DMS 273 (cell line): Measurements from ENCODE around the gene TMEM74B.
A peak's percentile ranks its signal among the peaks of the same experiment; 100 is the strongest.
"Not testable (repeated sequence)": the region's sequence is repeated elsewhere in the genome, so short reads cannot be mapped to it uniquely, and the experiment has no call there.

Experiments used
- DNase-seq: peaks from one replicate; lab custom pipeline; 2025; ENCODE audit not compliant: unreplicated experiment; lab: John Stamatoyannopoulos, UW

Gene TMEM74B

DNA sequence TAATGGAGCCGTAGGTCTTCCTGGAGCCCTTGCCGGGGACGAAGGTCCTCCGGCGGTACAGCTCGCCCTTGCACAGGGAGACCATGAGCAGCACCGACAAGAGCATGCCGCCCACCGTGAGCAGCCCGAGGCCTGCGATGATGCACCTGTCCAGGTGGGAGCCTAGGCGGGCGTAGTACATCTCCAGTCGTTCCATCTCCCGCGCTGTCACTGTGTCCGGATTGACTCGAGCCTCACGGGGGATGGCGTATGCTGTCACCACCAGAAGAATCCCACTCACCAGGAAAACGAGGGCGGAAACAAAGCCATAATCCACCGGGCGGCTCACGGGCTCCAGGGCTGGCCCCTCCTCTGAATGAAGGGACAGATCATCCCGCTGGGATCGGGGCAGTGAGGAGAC lies 3.8 kb downstream of the TMEM74B start:
- DNase-seq = no peak

DNA sequence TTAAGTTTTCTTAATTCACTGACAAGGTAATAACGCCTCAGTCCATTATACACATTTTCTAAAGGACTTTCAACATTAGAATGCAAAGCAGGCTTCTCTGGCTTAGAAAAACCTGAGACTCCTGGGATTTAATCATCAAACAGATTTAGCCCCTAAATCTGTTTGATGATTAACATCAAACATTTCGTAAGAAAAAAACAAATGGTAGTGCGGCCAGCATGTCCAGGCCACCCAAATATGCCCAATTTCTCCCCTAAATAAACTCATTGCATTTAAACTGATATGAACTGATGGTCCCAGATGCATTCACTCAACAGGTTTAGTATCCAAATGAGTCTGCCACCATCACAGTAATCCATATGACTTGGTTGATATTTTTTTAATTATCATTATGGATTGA lies 6.2 kb downstream of the TMEM74B start:
- DNase-seq = no peak

DNA sequence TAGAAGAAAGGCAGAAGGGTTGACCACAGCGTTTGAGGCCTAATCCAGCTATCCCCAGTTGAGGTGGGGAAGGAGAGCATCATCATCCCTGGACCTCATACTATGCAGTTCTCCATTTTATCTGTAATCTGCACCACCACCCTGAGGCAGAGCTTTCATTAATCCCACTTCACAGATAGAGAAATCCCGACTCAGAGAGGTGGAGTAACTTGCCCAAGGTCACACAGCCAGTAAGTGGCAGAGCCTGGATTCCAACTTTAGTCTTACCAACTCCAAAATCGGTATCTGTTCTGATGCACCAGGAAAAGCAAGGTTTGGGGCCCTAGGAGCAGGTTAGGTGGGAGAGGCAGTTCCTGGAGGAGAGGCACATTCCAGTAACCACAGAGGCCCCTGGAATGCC lies 6.7 kb downstream of the TMEM74B start:
- no peak for DNase-seq

DNA sequence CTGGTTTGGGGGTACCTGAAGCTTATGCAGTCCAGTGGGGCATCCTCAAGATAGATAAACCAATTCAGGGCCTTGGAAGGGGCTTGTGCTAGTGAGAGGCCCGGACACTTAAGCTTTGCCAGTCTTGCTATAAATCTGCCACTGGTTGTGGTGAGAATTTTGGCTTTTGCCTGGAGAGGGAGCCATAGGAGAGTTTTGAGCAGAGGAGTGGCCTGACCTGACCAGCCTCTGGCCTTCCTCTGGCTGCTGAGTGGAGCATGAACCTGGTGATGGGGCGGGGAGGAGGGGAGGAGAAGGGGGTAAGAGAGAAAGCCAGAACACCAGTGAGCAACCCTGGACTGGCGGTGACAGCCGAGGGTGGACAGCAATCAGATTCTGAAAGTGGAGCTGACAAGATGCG lies 7.1 kb downstream of the TMEM74B start:
- DNase-seq = peak; percentile 36

DNA sequence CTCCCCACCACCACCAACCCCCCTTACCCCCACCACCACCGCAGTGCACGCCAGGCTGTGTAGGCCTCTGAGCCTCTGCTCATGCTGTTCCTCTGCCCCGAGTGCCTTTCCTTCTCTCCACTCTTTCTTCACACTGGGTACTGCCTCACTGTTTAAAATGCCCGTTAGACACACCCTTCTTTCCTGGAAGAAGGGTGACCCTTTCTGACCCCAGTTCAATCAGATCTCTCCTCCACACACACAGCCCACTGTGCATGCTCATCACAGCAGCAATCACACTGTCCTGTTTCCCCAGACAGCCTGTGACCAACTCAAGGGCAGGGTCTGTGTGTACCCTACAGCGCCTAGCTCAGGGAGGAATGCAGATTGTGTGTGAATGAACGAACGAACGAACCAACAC lies 10.0 kb downstream of the TMEM74B start:
- no peak for DNase-seq

DNA sequence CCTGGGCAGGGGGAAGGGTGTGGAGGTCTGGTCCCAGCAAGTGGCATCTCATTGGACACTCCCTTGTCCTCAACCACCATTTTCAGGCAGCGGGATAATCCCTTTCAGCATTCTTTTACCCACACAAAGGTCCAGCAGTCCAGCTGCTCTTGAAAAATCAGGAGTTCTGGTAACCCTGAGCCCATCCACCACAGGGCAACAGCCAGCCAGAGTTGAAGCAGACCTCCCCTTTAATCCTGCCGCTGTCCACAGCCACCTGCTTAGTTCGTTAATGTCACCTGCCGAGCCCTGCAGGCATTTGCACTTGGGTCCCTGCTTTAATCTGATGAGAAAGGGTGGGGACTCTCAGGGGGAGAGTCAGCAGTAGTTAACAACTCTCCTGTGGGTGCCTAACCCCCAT lies 11.1 kb downstream of the TMEM74B start:
- DNase-seq = no peak

DNA sequence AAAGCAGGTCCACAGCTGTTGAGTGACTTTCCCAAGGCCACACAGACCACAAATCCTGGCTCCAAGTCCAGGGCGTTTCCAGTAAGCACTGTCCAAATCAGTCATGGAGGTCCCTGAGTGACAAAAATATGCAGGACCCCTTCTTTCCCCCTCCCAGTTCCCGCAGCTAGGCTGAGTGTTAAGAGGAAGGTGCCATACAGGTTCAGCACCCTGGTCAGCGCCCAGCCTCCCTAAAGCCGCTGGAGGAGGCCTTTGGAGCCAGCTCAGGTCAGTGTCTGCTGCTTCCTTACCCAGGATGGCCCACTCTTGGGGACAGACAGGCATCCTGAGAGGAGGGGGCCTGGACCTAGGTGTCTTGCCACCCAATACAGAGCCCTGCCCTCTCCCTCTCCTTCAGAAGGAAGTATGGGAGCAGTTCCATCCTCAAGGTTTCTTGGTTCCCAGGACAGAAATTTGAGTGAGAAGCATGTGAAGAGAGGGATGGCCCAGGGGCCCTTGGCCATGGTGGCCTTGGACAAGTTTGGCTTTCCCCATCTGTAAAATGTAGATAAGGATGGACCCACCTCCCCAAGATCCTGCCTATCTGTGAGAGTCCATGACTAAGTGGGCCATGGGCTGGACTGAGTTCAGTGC lies 13.2 kb downstream of the TMEM74B start:
- peak; percentile 24 for DNase-seq

DNA sequence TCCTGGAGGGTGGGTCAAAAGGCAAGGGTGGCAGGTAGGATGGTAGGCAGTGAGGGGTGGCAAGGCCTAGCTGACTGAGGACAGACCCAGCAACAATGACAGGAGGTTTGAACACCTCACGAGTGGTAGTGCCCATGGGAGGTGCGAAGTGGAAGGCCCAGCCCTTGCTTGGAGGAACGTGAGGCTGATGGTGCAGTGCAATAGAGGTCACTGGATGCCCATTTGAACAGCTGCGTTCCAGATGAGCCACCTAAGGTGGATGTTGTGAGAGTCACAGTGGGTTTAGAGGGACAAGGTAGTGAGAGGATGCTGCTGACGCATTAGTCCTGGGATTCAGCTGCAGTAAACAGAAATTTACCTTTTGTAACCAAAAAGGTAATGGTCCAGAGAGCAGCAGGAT lies 15.6 kb downstream of the TMEM74B start:
- no peak for DNase-seq

DNA sequence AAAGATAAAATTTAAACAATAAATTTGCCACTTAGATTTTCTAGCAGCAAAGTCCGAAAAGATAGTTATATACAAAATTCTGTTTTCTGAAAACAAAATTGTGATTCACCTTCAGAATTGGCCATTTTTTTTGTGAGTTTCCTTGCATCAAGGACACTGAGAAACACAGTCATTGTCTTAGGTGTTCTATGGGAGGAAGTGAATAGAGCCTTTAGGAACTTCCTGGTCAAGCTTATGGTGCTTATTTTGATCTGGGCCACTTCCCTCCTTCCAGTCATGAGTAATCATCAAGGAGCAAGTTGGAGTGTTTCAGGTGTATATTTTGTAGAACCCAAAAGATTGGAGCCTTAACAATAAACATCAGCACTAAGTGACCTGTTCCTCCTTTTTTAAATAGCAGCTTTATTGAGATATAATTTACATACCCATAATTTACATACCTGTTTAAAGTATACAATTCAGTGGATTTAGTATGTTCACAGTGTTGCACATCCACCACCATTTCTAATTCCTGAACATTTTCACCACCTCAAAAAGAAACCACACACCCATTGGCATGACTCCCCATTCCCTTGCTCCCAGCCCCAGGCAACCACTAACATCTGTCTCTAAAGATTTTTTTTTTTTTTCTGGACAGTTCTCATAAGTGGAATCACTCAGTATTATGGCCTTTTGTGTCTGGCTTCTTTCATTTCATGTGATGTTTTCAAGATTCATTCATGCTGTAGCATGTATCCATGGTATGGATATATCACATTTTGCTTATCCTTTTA lies 17.6 kb downstream of the TMEM74B start:
- no peak for DNase-seq

DNA sequence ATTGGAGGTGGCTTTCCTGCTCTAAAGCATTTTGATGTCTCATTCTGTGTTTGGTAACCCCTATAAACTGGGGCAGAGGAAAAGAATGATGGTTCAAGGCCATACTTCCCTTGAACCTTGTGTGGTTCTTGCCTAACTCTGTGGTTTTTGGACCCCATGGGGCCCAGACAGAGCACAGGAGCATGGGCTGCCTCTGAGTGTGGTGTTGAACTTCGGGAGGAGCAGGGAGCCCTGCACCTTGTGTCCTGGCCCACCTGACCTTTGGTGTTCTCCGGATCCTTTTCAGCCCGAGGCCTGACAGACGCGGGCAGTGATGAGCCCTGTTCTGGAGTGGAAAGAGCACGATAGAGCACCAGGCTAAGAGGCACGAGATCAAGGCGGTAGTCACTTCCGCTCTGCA lies 18.8 kb downstream of the TMEM74B start:
- DNase-seq = no peak

DNA sequence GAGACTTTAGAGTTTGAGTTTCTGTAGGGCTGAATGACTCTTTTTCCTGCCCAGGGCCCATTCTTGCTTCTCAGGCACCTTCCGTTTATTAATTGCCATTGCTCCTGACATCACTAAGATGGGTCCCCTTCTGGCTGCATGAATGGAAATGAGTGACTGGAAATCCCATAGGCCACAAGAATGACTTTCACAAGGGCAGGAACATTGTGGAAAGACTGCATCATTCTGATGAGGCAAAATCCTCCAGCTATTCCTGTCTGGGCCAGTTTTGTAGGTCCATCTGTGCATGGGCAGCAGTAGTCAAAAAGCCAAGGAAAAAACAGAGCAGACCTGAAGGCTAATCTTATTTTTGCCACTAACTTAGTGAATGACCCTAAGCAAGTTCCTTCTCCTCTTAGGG lies 19.3 kb downstream of the TMEM74B start:
- DNase-seq = no peak

DNA sequence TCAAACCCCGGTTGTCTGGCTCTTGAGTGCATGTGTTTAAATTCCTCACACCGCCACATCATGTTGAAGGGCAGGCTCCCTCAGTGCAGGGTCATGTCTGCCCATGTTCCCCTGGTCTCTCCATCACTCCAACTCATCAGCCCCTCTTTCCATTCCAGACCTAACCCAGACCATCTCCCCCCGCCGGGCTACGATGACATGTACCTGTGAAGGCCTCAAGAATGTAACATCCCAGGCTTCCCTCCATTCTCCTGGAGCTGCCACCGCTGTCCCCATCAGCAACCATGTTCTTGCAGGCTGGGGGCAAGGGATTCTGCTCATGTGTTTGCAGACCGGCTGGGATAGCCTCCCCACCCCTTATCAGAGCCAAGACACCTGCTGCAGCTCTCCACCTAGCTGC lies 19.9 kb downstream of the TMEM74B start:
- DNase-seq = no peak

DNA sequence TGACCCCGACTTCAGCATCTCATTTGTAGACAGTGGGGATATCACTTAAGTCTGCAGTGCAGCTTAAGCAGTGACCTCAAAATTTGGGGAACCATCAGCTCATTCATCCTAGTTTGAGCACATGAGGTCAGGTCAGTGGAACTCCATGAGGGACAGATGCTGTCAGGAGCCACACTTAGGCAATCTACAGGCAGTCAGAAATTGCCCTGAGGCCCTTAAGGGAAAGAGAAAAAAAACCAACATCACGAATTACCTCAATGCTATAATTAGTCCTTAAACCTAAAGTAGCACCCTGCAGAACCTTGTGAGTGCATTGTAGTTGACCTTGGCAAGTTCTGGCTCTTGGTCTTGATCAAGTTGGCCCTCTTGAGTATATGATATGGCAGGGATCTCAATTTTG lies 21.1 kb downstream of the TMEM74B start:
- no peak for DNase-seq

DNA sequence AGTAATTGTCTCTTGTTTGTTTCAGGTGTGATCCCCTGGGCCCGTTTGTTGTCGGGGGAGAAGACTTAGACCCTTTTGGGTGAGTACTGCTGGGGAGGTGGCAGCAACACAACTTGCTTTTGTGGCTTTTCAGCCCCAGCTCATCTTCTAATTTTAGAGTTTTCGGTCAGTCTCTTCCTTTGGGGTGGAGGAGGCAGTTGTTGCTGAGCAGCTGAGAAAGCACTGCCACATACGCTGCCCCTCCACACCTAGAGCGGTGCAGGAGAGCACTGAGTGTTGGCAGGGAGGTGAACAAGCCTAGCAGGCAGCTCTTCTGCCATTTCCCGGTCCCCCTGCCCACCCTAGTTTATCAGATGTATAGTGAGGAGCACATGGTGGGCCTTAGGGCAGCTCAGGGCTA lies 21.7 kb downstream of the TMEM74B start:
- no peak for DNase-seq

DNA sequence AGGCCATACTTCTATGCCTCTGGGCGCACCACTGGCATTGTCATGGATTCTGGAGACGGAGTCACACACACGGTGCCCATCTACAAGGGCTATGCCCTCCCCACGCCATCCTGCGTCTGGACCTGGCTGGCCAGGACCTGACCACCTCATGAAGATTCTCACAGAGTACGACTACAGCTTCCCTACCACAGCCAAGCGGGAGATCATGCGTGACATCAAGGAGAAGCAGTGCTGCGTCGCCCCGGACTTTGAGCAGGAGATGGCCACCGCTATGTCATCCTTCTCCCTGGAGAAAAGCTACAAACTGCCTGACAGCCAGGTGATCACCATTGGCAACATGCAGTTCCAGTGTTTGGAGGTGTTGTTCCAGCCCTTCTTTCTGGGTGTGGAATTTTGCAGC lies 23.8 kb downstream of the TMEM74B start:
- DNase-seq = no peak

DNA sequence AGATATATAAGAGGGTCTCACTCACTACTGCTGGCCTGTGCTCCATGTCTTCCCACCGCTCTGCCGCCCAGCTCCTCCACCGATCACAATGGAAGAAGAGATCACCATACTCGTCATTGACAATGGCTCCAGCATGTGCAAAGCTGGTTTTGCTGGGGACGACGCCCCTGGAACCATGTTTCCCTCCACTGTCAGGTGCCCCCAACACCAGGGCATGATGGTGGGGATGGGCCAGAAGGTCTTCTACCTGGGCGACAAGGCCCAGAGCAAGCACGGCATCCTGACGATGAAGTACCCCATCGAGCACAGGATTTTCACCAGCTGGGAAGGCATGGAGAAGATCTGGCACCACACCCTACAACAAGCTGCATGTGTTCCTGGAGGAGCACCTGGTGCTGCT lies 24.3 kb downstream of the TMEM74B start:
- no peak for DNase-seq

DNA sequence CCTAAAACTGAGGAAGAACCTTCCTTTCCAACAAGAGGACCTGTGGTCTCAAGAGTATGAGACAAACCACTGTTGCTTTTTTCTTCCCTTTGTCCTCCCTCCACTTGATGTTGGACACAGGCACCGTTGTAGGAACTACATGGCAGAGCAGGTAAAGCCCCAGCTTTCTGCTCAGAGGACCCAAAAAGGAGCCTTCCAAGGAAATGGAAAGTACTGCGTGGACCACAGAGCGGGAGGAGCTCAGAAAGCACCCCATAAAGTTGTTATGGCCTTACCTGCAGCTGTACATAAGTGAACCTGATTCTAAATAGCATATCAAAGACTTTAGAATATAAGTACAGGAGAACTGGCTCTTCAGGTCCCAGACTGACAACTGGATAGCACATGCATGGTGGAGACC lies 29.4 kb downstream of the TMEM74B start:
- no peak for DNase-seq

DNA sequence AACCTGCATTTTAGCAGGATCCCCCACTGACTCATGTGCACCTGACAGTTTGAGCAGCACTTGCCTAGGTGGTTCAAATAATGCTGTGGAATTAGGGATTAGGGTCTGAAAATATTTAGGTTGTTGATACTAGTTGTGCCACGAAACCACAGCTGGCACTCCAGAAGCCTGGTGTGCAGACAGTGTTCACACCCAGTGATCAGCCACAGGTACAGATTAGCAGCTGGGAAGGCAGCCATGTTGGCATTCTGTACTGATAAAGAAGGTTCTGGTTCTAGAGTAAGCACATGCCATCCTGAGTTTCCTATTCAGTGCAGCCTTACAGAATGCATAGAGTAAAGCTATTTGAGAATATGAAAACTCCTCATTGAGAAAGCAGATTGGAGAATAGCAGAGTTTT lies 30.1 kb downstream of the TMEM74B start:
- no peak for DNase-seq

DNA sequence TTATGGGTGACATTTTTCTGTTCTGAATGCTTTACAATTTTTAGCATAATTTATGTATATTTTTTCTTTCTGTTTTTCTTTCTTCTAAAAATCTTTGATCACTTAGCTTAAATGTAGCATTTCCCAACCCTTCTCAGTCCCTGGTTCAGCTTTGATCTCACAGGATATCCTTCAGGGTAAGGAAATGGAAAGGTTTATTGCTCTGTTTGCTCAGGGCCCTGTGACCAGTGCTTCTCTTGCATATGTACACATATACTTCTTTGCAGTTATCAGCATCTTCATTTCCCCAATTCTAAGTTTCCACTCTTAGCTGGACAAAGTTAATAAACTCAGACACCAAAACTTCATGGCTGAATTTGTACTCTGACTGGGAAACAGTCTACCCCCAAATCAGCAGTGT lies 30.6 kb downstream of the TMEM74B start:
- no peak for DNase-seq

DNA sequence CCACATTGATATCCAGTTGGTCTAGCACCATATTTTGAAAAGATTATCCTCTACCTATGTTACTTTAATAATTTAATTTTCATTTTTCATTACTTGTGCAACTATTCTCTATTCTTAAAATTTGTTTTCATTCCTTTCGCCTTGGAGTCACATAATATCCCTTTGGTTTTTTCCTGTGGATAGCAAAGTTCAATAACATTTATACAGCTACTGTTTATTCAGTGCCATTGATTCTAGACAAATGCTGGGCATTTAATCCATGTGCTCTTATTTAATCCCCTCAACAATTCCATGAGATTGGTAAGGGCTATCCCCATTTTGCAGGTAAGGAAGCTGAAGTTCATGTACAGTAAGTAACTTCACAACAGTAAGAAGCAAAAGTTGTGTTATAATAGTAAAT lies 33.8 kb downstream of the TMEM74B start:
- no peak for DNase-seq

DNA sequence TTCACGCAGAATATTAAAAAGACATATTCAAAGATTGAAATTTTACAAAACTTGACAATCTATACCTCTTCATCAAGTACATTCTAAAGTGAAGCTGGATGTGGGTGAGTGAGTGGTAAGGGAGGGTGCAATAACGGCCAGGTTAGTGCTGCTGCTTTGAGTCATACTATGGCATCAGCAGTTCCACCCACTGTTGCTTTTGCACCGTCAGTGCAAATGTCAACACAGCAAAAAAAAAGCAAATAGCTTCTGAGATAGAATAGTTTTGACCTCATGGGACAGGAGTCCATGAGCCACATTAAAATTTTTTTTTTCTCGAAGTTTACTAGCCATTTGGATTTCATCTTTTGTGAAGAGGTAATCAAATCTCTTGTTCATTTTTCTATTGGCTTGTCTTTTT lies 34.6 kb downstream of the TMEM74B start:
- DNase-seq = no peak

DNA sequence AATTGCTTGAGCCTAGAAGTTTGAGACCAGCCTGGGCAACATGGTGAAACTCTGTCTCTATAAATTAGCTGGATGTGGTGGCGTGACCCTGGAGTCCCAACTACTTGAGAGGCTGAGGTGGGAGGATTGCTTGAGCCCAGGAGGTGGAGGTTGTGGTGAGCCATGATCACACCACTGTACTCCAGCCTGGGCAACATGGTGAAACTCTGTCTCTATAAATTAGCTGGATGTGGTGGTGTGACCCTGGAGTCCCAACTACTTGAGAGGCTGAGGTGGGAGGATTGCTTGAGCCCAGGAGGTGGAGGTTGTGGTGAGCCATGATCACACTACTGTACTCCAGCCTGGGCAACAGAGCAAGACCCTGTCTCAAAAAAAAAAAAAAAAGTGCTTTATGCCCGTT lies 35.0 kb downstream of the TMEM74B start:
- not testable (repeated sequence) for DNase-seq

DNA sequence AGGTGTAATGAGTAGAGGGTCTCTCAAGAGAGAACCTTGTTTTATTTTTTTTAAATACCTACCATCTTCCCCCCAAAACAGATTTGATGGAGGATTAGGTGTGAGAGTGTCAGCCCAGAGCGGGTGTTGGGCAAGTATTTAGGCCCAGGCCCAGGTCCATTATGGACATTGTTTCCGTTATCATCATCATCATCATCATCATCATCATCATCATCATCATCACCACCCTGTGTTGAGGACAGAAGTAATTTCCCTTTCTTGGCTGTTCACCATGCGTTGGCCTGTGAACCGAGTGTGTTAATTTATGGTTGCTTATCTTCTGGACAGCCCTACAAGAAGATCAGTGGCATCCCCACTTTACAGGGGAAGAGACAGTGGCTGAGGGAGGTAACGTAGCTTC lies 37.8 kb downstream of the TMEM74B start:
- DNase-seq = no peak
